ENCODE measurements around the gene AQP2.

The AQP2 gene

GRCh38 chr12:49961993-49962764, 11.6 kb downstream of the AQP2 start:
- DNase-seq (ENCODE audit: low read depth) = no peak
- no peak overlapping the region for H3K4me3 ChIP-seq (ENCODE audit: low read length)
- no peak for TF ChIP-seq CTCF (conservative IDR thresholded peaks at IDR 0.05; ENCODE audit: low read length)

DNA sequence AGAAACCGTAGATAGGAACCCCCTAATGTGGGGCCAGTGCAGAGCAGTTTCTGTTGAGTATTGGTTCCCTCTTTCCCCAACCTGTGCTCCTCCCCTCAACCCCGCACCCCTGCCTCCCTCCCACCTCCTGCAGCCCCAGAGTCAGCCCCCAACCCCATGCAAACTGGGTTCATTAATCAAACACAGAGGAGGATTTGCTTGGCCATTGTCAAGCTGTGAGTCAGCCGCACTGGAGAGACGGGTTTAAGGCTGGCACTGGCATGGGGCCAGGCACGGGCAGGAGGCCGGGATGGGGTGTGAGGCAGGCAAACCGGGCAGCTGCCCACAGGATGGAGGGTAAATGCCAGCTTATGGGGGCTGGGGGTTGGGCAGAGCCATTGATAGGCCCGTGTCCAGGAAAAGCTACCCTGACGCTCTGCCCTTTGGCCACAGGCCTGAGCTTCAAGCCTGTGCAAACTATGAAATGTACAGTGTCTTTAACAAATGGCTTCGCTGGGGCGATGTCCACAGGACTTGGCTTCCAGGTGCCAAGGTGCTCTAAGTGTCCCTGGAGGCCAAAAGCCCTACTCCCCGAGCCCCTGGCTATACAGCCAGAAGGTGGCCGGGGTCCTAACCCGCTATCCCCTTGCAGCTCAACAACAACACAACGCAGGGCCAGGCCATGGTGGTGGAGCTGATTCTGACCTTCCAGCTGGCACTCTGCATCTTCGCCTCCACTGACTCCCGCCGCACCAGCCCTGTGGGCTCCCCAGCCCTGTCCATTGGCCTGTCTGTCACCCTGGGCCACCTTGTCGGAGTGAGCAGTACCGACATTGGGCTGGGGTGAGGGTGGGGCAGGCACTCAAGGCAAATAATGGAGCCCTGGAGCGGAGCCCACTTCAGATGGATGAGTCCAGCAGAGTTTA, 12.6 kb downstream of the AQP2 start:
- no peak for TF ChIP-seq CTCF (conservative IDR thresholded peaks at IDR 0.05; ENCODE audit: low read length)
- H3K4me3 ChIP-seq (ENCODE audit: low read length) = no peak overlapping the region
- DNase-seq (ENCODE audit: low read depth) = peak; percentile 5

GRCh38 chr12:49963976-49964815, 13.7 kb downstream of the AQP2 start:
- DNase-seq (ENCODE audit: low read depth) = no peak
- TF ChIP-seq CTCF (conservative IDR thresholded peaks at IDR 0.05; ENCODE audit: low read length) = no peak
- no peak overlapping the region for H3K4me3 ChIP-seq (ENCODE audit: low read length)

- TF ChIP-seq CTCF (conservative IDR thresholded peaks at IDR 0.05; ENCODE audit: low read length) = no peak
- H3K4me3 ChIP-seq (ENCODE audit: low read length) = no peak overlapping the region
- DNase-seq (ENCODE audit: low read depth) = no peak
Observed at GRCh38 chr12:49964849-49965624, 14.5 kb downstream of the AQP2 start.

DNA sequence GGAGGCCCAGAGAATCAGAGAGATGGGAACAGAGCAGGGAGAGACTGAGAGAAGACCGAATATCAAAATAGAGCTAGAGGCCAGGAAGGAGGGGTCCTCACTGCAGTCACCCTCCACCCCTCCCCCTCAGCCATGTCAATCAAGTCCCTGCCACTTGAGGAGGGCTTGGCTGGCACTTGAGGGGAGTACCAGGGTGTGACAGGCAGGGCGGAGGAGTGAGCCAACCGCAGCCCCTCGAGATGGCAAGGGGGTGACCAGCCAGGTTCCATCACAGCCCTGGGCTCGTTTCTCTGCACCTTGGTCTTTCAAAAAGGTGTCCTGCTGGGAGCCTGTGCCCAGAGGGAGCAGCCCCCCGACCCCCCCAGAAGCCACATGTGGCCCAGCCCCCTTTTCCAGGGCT, 15.3 kb downstream of the AQP2 start:
- H3K4me3 ChIP-seq (ENCODE audit: low read length) = no peak overlapping the region
- DNase-seq (ENCODE audit: low read depth) = no peak
- no peak for TF ChIP-seq CTCF (conservative IDR thresholded peaks at IDR 0.05; ENCODE audit: low read length)

DNA sequence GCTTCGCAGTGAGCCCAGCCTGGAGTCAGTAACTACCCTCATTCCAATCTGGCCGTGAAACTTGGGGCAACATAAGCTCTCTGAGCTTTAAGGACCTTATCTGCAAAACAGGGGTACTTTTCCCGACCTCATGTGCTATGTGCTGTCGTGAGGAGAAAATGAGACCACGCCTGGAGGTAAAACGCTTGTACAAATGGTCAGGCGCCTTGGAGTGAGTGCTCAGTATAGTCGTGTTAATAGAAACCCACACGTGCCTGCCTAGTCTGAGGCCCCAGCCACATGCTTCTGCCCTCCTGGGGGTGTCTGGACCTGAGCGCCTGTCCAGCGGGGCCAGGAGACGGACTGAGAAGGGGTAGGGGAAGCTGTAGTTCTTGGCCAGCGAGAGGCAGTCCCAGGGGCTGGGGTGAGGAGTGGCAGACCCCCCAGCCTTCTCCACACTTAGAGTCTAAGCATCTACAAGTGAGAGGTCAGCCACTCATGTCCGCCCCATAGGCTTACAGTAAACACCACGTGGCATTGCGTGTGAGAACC, 16.0 kb downstream of the AQP2 start:
- no peak for DNase-seq (ENCODE audit: low read depth)
- H3K4me3 ChIP-seq (ENCODE audit: low read length) = no peak overlapping the region
- TF ChIP-seq CTCF (conservative IDR thresholded peaks at IDR 0.05; ENCODE audit: low read length) = no peak

Data from AG10803 (cell line).